ENCODE results near the gene TCEAL6. TPM values are rescaled to one million over a fixed set of nuclear protein-coding genes. Genes with fewer than 3 reads are reported as not detected.
"Not testable (repeated sequence)": the region's sequence is repeated elsewhere in the genome, so short reads cannot be mapped to it uniquely, and the experiment has no call there.

The TCEAL6 gene
- total RNA-seq, 1 donor from 2014 or later, result 1.7 TPM

DNA sequence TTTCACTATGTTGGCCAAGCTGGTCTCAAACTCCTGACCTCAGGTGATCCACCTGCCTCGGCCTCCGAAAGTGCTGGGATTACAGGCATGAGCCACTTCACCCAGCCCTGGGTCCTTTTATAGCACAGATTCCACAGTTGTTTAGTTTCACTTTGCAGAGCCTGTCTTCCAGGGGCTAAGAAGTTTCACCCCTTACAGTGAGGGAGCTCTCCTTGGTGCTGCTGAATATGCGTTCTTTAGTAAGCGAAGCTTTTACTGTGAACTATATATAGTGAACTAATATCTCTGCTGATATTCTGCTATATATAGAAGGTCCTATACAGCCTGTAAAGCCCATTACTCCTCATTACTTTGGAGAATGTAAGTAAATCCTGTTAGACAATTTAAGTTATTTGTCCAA, 4.2 kb downstream of the TCEAL6 start:
- no peak overlapping the region for H3K27ac ChIP-seq
- H3K9me3 ChIP-seq, result no peaks in the 10 kb centered on the region
- H3K36me3 ChIP-seq, result no peaks in the 10 kb centered on the region
- no peaks in the 10 kb centered on the region for H3K27me3 ChIP-seq
- intact Hi-C loops (cut with DNase I), result no loop called here
- TF ChIP-seq, protein P1, sequence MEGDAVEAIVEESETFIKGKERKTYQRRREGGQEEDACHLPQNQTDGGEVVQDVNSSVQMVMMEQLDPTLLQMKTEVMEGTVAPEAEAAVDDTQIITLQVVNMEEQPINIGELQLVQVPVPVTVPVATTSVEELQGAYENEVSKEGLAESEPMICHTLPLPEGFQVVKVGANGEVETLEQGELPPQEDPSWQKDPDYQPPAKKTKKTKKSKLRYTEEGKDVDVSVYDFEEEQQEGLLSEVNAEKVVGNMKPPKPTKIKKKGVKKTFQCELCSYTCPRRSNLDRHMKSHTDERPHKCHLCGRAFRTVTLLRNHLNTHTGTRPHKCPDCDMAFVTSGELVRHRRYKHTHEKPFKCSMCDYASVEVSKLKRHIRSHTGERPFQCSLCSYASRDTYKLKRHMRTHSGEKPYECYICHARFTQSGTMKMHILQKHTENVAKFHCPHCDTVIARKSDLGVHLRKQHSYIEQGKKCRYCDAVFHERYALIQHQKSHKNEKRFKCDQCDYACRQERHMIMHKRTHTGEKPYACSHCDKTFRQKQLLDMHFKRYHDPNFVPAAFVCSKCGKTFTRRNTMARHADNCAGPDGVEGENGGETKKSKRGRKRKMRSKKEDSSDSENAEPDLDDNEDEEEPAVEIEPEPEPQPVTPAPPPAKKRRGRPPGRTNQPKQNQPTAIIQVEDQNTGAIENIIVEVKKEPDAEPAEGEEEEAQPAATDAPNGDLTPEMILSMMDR (IDR thresholded peaks at IDR 0.05), result no peak
- no peak for TF ChIP-seq POLR2AphosphoS5 (IDR thresholded peaks at IDR 0.05; ENCODE audit: insufficient read depth in 1 of 2, low read depth in 1 of 2)
- TF ChIP-seq POLR2A (IDR thresholded peaks at IDR 0.05), result no peak
- no peaks in the 10 kb centered on the region for H3K4me1 ChIP-seq
- H3K4me3 ChIP-seq, result no peak overlapping the region
- DNase-seq (ENCODE audit: extremely low spot score in 2 of 2), result no peak

DNA sequence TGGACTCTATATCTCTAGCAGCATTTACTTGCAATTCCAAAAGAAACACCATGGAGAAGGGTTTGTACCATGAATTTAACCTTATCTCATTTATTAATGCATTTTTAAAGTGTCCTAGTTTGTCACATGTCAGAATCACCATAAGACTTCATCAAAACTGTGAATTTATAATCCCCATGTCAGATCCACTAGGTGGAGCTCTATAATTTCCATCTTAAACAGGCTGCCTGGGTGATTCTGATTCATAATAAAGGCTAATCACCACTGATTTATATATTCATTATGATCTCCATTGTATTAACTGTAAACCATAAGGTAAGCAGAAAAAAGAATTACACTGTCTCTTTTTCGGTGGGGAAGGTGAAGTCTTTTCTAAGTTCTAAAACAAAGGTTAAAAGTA, 12.8 kb downstream of the TCEAL6 start:
- intact Hi-C loops (cut with DNase I), result no loop called here

DNA sequence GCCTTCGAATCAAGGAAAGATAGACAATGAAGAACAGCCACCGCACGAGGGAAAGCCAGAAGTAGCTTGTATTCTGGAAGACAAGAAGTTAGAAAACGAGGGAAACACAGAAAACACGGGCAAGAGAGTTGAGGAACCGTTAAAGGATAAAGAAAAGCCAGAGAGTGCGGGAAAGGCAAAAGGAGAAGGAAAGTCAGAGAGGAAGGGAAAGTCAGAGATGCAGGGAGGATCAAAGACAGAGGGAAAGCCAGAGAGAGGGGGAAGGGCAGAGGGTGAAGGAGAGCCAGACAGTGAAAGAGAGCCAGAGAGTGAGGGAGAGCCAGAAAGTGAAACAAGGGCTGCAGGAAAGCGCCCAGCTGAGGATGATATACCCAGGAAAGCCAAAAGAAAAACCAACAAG, 15.4 kb downstream of the TCEAL6 start:
- Histone ChIP-seq H3K9me3 (no peaks in the 10 kb centered on the region), H3K36me3 (no peaks in the 10 kb centered on the region), H3K4me1 (no peaks in the 10 kb centered on the region), H3K27me3 (no peaks in the 10 kb centered on the region), H3K27ac (no peak overlapping the region), H3K4me3 (no peak overlapping the region)
- intact Hi-C loops (cut with DNase I), result no loop called here
- TF ChIP-seq POLR2A (IDR thresholded peaks at IDR 0.05) (no peak), POLR2AphosphoS5 (IDR thresholded peaks at IDR 0.05; ENCODE audit: insufficient read depth in 1 of 2, low read depth in 1 of 2) (no peak)
- TF ChIP-seq, protein P1 (IDR thresholded peaks at IDR 0.05), result no peak
- no peak for DNase-seq (ENCODE audit: extremely low spot score in 2 of 2)

More for the DNA sequence above, 12.8 kb downstream of the TCEAL6 start:
- Histone ChIP-seq H3K9me3 (no peaks in the 10 kb centered on the region), H3K27me3 (no peaks in the 10 kb centered on the region), H3K27ac (no peak overlapping the region), H3K4me1 (no peaks in the 10 kb centered on the region), H3K4me3 (no peak overlapping the region), H3K36me3 (no peaks in the 10 kb centered on the region)
- DNase-seq (ENCODE audit: extremely low spot score in 2 of 2), result no peak
- TF ChIP-seq, protein P1 (IDR thresholded peaks at IDR 0.05), result no peak
- TF ChIP-seq POLR2A (IDR thresholded peaks at IDR 0.05) (no peak), POLR2AphosphoS5 (IDR thresholded peaks at IDR 0.05; ENCODE audit: insufficient read depth in 1 of 2, low read depth in 1 of 2) (no peak)

DNA sequence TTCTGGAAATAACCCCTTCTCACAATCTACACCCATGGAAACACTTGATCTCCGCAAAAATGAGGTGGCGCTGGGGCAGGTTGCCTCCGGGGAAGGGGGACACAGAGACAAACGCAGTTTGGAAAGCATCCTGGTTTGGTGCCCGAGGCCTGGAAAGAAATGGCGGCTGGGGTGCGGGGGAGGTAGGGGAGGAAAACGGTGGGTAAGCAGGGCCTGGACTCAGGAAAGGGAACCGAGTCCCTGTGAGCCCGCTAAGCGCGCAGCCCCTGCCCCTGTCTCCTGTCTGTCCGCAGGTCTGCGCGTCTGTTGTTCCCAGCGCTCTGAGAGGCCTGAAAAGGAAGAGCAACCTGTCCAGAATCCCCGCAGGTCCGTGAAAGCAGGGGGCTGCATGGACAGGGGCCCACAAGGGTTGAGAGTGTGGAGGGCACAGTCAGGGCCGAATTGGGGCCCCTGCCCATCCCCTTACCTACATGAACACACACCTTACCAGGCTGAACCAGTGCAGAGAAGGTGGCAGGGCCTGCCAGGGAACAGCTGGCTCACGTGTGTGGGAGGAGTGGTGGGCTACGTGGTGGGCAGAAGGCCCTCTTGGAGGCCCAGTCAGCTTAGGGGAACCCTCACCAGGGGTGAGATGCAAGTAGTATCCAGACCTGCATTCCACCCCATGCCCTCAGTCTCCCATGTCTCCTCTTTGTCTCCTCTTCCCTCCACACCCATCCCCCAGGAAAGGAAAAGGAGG, 16.0 kb downstream of the TCEAL6 start:
- H3K36me3 ChIP-seq; H3K27me3 ChIP-seq; intact Hi-C loops (cut with DNase I); H3K4me1 ChIP-seq; H3K9me3 ChIP-seq; DNase-seq (ENCODE audit: extremely low spot score in 2 of 2): not testable (repeated sequence)
- Histone ChIP-seq H3K4me3 (peak overlapping the region; percentile 27 to 35), H3K27ac (peak overlapping the region; percentile 48)

DNA sequence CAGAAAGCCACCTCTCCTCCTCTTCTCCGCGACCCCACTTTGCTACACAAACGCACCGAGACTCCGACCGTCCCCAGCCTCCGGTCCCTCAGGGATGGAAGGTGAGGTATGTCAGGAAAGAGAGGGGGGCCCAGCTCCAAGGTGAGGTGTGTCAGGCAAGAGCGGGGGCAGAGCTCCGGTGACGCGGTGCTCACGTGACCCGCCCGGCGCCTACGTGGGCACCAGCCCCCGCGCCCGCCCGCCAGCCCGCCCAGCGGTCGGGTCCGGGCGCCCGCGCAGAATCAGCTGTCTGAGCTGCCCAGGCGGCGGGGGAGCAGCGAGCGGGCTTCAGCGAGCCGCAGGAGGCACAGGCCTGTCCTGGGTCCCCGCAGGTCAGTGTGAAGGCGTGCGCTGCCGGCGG, 16.8 kb downstream of the TCEAL6 start, which contains the start of gene TCEAL2:
TSS of gene TCEAL2 (plus strand) at position 244 of the 400 bp plus-strand sequence. CDS start 1,152 bp downstream, outside the sequence.
- H3K36me3 ChIP-seq; intact Hi-C loops (cut with DNase I); DNase-seq (ENCODE audit: extremely low spot score in 2 of 2); H3K27me3 ChIP-seq; H3K9me3 ChIP-seq; H3K4me1 ChIP-seq: not testable (repeated sequence)
- Histone ChIP-seq H3K4me3 (peak within 1 kb of the TSS; percentile 27 to 35), H3K27ac (peak within 1 kb of the TSS; percentile 48)

DNA sequence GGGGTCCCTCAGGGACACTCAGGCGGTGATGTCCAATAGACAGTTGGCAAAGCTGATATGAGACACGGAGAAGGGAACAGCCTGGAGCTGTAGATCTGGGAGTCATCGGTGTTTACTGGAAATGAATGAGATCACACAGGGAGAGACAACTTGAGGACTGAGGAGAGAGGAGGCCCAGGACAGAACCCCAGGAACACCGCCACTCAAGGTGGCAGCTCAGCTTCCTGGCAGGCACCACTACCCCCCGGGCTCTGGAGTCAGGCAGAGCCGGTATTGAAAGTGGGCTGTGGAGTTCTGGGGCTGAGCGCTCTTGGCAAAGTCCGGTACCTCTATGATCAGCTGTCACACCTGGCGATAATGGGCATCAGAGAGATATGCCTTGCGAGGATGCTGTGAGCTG, 17.3 kb downstream of the TCEAL6 start:
- H3K27me3 ChIP-seq; intact Hi-C loops (cut with DNase I); H3K4me1 ChIP-seq; H3K27ac ChIP-seq; H3K36me3 ChIP-seq; H3K9me3 ChIP-seq; DNase-seq (ENCODE audit: extremely low spot score in 2 of 2): not testable (repeated sequence)
- peak overlapping the region; percentile 27 to 35 for H3K4me3 ChIP-seq

All from vagina (tissue), 2 donors.